ENCODE results near the gene GALNT5.
"Not testable (repeated sequence)": the region's sequence is repeated elsewhere in the genome, so short reads cannot be mapped to it uniquely, and the experiment has no call there.

Gene GALNT5

DNA sequence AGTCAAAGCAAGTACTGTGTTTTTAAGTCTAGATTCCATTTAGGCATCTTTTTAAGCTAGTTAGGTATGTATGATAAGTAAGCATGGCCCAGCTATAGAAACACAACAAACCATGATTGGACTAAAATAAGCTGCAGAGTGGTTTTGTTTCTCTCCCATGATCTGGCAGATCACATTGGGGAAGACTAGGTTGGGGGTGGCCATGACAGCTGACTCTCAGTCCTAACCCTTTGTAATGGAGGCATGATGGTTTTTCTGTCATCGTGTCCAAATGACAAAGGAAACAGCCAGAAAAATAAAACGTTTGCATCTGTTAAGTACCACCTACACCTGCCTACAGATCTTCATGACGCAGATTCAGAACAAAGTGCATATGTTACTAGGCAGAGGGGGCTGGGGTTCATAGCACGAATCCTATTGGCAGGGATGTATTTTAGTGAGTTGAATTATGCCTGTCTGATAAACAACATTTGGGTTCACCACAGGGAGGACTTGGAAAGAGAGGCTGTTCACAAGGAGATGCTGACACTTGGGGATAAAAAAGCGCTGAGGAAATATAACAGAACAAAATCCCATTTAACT is 33.8 kb upstream of the GALNT5 start:
- TF ChIP-seq ZBTB1 (tag by site-specific recombination; IDR thresholded peaks at IDR 0.05) (no peak), ZBTB8A (tag by site-specific recombination; IDR thresholded peaks at IDR 0.05) (no peak), ZNF112 (tag by site-specific recombination; IDR thresholded peaks at IDR 0.05) (no peak), ZNF24 (tag by site-specific recombination; IDR thresholded peaks at IDR 0.05) (no peak)
- TF ChIP-seq, protein P1, sequence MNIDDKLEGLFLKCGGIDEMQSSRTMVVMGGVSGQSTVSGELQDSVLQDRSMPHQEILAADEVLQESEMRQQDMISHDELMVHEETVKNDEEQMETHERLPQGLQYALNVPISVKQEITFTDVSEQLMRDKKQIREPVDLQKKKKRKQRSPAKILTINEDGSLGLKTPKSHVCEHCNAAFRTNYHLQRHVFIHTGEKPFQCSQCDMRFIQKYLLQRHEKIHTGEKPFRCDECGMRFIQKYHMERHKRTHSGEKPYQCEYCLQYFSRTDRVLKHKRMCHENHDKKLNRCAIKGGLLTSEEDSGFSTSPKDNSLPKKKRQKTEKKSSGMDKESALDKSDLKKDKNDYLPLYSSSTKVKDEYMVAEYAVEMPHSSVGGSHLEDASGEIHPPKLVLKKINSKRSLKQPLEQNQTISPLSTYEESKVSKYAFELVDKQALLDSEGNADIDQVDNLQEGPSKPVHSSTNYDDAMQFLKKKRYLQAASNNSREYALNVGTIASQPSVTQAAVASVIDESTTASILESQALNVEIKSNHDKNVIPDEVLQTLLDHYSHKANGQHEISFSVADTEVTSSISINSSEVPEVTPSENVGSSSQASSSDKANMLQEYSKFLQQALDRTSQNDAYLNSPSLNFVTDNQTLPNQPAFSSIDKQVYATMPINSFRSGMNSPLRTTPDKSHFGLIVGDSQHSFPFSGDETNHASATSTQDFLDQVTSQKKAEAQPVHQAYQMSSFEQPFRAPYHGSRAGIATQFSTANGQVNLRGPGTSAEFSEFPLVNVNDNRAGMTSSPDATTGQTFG (tag by site-specific recombination; IDR thresholded peaks at IDR 0.05; ENCODE audit: borderline replicate concordance): no peak
- no peak overlapping the region for H3K4me3 ChIP-seq (ENCODE audit: low read depth, low read length)
- no peaks in the 10 kb centered on the region for H3K9me3 ChIP-seq (ENCODE audit: control insufficient read depth, insufficient read depth, low read depth, low read length)
- ChIA-PET POLR2A (no interaction called here), CTCF (no interaction called here)
- H3K4me1 ChIP-seq (ENCODE audit: control insufficient read depth, insufficient read depth, low read length): no peaks in the 10 kb centered on the region
- no peak overlapping the region for H3K27ac ChIP-seq (ENCODE audit: extremely low read depth, low read depth, low read length)
- no peaks in the 10 kb centered on the region for H3K36me3 ChIP-seq (ENCODE audit: control insufficient read depth in 2 of 2, insufficient read depth in 1 of 2, low read length in 2 of 2)

DNA sequence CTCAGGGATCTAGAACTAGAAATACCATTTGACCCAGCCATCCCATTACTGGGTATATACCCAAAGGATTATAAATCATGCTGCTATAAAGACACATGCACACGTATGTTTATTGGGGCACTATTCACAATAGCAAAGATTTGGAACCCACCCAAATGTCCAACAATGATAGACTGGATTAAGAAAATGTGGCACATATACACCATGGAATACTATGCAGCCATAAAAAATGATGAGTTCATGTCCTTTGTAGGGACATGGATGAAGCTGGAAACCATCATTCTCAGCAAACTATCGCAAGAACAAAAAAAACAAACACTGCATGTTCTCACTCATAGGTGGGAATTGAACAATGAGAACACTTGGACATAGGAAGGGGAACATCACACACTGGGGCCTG is 33.1 kb upstream of the GALNT5 start:
- H3K9me3 ChIP-seq (ENCODE audit: control insufficient read depth, insufficient read depth, low read depth, low read length); H3K27ac ChIP-seq (ENCODE audit: extremely low read depth, low read depth, low read length); POLR2A ChIA-PET; H3K36me3 ChIP-seq (ENCODE audit: control insufficient read depth in 2 of 2, insufficient read depth in 1 of 2, low read length in 2 of 2); H3K4me3 ChIP-seq (ENCODE audit: low read depth, low read length); H3K4me1 ChIP-seq (ENCODE audit: control insufficient read depth, insufficient read depth, low read length); CTCF ChIA-PET: not testable (repeated sequence)
- peak; percentile 42; the same call in 1 of the 2 replicates for TF ChIP-seq ZNF146 (tag by site-specific recombination; IDR thresholded peaks at IDR 0.05)

DNA sequence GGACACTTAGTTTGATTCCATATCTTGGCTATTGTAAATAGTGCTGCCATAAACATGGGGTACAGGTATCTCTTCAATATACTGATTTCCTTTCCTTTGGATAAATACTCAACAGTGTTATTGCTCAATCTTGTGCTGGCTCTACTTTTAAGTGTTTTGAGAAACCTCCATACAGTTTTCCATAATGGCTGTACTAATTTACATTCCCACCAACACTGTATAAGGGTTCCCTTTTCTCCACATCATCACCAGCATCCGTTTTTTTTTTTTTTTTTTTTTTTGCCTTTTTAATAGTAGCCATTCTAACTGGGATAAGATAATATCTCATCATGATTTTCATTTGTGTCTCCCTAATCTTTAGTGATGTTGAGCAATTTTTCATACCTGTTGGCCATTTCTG is 29.9 kb upstream of the GALNT5 start:
- POLR2A ChIA-PET: no interaction called here
- Histone ChIP-seq H3K27ac (ENCODE audit: extremely low read depth, low read depth, low read length) (no peak overlapping the region), H3K4me3 (ENCODE audit: low read depth, low read length) (no peak overlapping the region), H3K36me3 (ENCODE audit: control insufficient read depth in 2 of 2, insufficient read depth in 1 of 2, low read length in 2 of 2) (no peaks in the 10 kb centered on the region), H3K4me1 (ENCODE audit: control insufficient read depth, insufficient read depth, low read length) (no peaks in the 10 kb centered on the region), H3K9me3 (ENCODE audit: control insufficient read depth, insufficient read depth, low read depth, low read length) (no peaks in the 10 kb centered on the region)
- TF ChIP-seq ZNF416 (tag by site-specific recombination; IDR thresholded peaks at IDR 0.05) (no peak), ZSCAN30 (tag by site-specific recombination; IDR thresholded peaks at IDR 0.05) (no peak), ZNF311 (tag by site-specific recombination; IDR thresholded peaks at IDR 0.05; ENCODE audit: borderline replicate concordance) (no peak), GLIS2 (tag by site-specific recombination; IDR thresholded peaks at IDR 0.05) (no peak), ZNF776 (tag by site-specific recombination; IDR thresholded peaks at IDR 0.05; ENCODE audit: borderline replicate concordance) (no peak), ZNF112 (tag by site-specific recombination; IDR thresholded peaks at IDR 0.05) (no peak), ZNF19 (tag by site-specific recombination; IDR thresholded peaks at IDR 0.05; ENCODE audit: low read depth) (no peak)
- TF ChIP-seq, protein P2, sequence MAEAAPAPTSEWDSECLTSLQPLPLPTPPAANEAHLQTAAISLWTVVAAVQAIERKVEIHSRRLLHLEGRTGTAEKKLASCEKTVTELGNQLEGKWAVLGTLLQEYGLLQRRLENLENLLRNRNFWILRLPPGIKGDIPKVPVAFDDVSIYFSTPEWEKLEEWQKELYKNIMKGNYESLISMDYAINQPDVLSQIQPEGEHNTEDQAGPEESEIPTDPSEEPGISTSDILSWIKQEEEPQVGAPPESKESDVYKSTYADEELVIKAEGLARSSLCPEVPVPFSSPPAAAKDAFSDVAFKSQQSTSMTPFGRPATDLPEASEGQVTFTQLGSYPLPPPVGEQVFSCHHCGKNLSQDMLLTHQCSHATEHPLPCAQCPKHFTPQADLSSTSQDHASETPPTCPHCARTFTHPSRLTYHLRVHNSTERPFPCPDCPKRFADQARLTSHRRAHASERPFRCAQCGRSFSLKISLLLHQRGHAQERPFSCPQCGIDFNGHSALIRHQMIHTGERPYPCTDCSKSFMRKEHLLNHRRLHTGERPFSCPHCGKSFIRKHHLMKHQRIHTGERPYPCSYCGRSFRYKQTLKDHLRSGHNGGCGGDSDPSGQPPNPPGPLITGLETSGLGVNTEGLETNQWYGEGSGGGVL (tag by site-specific recombination; IDR thresholded peaks at IDR 0.05): no peak
- TF ChIP-seq, protein P3, sequence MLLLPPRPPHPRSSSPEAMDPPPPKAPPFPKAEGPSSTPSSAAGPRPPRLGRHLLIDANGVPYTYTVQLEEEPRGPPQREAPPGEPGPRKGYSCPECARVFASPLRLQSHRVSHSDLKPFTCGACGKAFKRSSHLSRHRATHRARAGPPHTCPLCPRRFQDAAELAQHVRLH (tag by site-specific recombination; IDR thresholded peaks at IDR 0.05): no peak
- TF ChIP-seq, protein P4, sequence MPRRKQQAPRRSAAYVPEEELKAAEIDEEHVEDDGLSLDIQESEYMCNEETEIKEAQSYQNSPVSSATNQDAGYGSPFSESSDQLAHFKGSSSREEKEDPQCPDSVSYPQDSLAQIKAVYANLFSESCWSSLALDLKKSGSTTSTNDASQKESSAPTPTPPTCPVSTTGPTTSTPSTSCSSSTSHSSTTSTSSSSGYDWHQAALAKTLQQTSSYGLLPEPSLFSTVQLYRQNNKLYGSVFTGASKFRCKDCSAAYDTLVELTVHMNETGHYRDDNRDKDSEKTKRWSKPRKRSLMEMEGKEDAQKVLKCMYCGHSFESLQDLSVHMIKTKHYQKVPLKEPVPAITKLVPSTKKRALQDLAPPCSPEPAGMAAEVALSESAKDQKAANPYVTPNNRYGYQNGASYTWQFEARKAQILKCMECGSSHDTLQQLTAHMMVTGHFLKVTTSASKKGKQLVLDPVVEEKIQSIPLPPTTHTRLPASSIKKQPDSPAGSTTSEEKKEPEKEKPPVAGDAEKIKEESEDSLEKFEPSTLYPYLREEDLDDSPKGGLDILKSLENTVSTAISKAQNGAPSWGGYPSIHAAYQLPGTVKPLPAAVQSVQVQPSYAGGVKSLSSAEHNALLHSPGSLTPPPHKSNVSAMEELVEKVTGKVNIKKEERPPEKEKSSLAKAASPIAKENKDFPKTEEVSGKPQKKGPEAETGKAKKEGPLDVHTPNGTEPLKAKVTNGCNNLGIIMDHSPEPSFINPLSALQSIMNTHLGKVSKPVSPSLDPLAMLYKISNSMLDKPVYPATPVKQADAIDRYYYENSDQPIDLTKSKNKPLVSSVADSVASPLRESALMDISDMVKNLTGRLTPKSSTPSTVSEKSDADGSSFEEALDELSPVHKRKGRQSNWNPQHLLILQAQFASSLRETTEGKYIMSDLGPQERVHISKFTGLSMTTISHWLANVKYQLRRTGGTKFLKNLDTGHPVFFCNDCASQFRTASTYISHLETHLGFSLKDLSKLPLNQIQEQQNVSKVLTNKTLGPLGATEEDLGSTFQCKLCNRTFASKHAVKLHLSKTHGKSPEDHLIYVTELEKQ (tag by site-specific recombination; IDR thresholded peaks at IDR 0.05; ENCODE audit: borderline replicate concordance): no peak
- CTCF ChIA-PET: no interaction called here

Measured in HEK293 (cell line).